Osteocyte (in vitro differentiated cells): ENCODE results near the gene RGS7. TPM values are rescaled to one million over a fixed set of nuclear protein-coding genes. Genes with fewer than 3 reads are reported as not detected.

Source experiments
- DNase-seq: peaks from one replicate; pipeline ENCODE4 v3.0.0; 2021; ENCODE audit warnings: mixed read lengths; ENCODE audit not compliant: unreplicated experiment; ENCODE audit errors: extremely low spot score
- H3K27ac Mint-ChIP-seq: one replicate; pipeline ENCODE4 v1.8.0; 2021; ENCODE audit warnings: mild to moderate bottlenecking, mixed read lengths; ENCODE audit not compliant: unreplicated experiment
- H3K27me3 Mint-ChIP-seq: one replicate; pipeline ENCODE4 v1.8.0; 2021; ENCODE audit warnings: mixed read lengths; ENCODE audit not compliant: unreplicated experiment
- H3K36me3 Mint-ChIP-seq: one replicate; pipeline ENCODE4 v1.8.0; 2021; ENCODE audit warnings: mixed read lengths; ENCODE audit not compliant: unreplicated experiment
- H3K4me1 Mint-ChIP-seq: one replicate; pipeline ENCODE4 v1.8.0; 2021; ENCODE audit warnings: mixed read lengths; ENCODE audit not compliant: unreplicated experiment
- H3K4me3 Mint-ChIP-seq: one replicate; pipeline ENCODE4 v1.8.0; 2021; ENCODE audit warnings: mild to moderate bottlenecking, moderate library complexity, mixed read lengths; ENCODE audit not compliant: unreplicated experiment
- H3K9me3 Mint-ChIP-seq: one replicate; pipeline ENCODE4 v1.8.0; 2021; ENCODE audit warnings: mixed read lengths; ENCODE audit not compliant: unreplicated experiment
- total RNA-seq: library from RNA; stranded (reverse); gene quantifications from 2 replicates; pipeline ENCODE4 v1.2.1, GENCODE V29; 2021
- TF ChIP-seq, protein P1 (sequence below): fragments of 200-600 bp; sonication (generic); IDR thresholded peaks from 2 replicates; pipeline ENCODE4 v1.5.0; 2021; ENCODE audit warnings: antibody characterized with exemption, mild to moderate bottlenecking, moderate library complexity

RGS7 gene
- total RNA-seq, 1 donor from 2014 or later = 10.9 TPM

DNA sequence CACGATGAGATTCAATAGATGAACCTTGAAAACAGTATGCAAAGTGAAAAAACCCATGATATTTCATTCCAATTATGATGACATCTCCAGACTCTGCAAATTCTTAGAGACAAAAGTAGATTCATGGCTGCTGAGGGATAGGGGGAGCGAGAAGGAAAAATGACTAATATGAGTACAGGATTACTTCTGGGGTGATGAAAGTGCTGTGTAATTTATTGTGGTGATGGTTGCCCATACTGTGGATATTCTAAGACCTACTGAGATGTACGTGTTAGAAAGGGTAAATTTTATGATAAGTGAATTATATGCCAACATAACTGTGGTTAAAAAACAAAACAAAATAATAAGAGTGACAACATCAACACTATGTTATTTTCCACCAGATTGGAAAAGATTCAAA is 18.9 kb upstream of the RGS7 start:
- Mint-ChIP-seq H3K27ac (no peak overlapping the region), H3K4me1 (no peaks in the 10 kb centered on the region), H3K4me3 (no peak overlapping the region), H3K36me3 (no peaks in the 10 kb centered on the region), H3K9me3 (no peaks in the 10 kb centered on the region), H3K27me3 (no peaks in the 10 kb centered on the region)
- TF ChIP-seq, protein P1, sequence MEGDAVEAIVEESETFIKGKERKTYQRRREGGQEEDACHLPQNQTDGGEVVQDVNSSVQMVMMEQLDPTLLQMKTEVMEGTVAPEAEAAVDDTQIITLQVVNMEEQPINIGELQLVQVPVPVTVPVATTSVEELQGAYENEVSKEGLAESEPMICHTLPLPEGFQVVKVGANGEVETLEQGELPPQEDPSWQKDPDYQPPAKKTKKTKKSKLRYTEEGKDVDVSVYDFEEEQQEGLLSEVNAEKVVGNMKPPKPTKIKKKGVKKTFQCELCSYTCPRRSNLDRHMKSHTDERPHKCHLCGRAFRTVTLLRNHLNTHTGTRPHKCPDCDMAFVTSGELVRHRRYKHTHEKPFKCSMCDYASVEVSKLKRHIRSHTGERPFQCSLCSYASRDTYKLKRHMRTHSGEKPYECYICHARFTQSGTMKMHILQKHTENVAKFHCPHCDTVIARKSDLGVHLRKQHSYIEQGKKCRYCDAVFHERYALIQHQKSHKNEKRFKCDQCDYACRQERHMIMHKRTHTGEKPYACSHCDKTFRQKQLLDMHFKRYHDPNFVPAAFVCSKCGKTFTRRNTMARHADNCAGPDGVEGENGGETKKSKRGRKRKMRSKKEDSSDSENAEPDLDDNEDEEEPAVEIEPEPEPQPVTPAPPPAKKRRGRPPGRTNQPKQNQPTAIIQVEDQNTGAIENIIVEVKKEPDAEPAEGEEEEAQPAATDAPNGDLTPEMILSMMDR = no peak
- DNase-seq = no peak

DNA sequence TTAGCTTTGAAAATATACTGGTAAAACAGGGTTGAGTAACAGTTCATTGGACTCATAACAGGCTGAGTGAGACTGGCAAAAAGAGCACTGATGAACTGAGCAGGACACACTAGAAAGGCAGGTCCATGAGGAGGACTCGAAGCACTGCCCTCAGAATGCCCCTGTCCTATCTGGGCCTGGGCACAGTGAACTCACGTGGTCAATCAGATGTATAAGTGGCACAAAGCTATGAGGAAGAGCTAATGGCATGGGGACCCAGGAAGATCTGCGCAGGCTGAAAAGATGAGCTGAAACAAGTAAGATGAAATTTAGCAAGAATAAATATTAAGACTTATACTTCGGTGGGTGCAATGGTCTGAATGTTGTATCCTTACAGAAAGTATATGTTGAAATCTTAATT is 9.2 kb upstream of the RGS7 start:
- peaks cover 7% of the 10 kb centered on the region for H3K4me1 Mint-ChIP-seq
- TF ChIP-seq, protein P1 = no peak
- H3K4me3 Mint-ChIP-seq = no peak overlapping the region
- H3K27ac Mint-ChIP-seq = no peak overlapping the region
- H3K27me3 Mint-ChIP-seq = no peaks in the 10 kb centered on the region
- no peaks in the 10 kb centered on the region for H3K9me3 Mint-ChIP-seq
- H3K36me3 Mint-ChIP-seq = no peaks in the 10 kb centered on the region
- DNase-seq = no peak

DNA sequence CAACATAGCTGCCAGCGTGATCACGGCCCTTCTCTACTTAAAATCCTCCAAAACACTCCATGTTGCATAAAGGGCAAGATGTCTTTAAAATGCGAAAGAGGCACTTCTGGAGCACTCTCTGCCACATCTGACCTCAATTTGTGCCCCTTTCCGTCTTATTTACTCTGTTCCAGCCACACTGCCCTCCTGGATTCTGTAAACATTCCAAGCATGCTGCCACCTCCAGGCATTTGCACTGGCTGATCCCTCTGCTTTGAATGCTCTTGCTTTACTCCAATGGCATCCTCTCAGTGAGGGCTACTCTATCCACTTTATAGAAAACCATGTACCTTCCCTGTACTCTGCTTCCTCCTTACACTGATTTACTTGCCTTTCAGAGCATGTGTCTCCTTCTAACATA is 5.3 kb upstream of the RGS7 start:
- TF ChIP-seq, protein P1 = no peak
- Mint-ChIP-seq H3K4me3 (no peak overlapping the region), H3K36me3 (no peaks in the 10 kb centered on the region), H3K27me3 (no peaks in the 10 kb centered on the region), H3K27ac (no peak overlapping the region), H3K4me1 (peaks cover 11% of the 10 kb centered on the region), H3K9me3 (no peaks in the 10 kb centered on the region)
- DNase-seq = no peak

DNA sequence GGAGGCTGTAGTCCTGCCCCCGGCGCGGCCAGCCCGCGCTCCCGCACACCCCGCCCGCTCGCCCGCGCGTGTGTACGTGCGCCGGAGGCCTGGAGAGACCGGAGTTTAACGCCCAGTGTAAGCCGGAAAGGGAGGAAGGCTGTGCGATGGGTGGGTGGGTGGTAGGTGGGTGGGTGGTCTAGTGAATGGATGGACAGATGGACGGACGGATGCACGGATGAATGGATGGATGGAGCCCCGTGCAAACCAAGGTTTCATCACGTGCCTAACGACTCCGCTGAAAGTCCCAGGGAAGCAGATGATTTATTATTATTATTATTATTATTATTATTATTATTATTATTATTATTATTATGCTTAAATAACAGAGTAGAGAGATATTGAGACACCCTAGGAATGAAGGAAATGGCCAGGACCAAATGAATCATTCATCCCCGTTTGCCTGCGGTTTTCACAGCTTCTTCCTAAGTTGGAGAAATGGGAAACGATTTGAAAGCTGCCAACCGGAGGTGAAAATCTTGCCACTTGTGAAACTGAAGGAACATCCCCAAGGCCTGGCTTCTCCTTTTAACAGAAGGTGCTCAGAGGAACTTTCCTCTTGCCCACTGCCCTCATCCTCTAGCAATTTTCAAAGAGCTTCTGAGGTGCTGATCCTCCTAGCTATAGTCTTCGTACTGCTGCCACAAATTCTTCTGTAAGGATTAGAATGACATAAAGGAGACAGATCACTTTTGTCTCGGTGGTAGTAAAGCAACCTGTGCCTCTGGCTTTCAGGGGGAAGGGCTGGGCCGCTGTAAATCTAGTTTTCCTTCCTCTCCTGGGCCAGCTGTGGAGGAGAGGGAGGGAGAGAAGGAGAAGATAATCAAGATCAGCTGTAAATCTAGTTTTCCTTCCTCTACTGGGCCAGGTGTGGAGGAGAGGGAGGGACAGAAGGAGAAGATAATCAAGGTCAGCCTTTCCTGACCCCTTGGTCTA is 648 bp upstream of the RGS7 start:
- no peaks in the 10 kb centered on the region for H3K36me3 Mint-ChIP-seq
- peaks cover 42% of the 10 kb centered on the region for H3K4me1 Mint-ChIP-seq
- H3K9me3 Mint-ChIP-seq = no peaks in the 10 kb centered on the region
- no peak for DNase-seq
- peak overlapping the region; percentile 44 for H3K27ac Mint-ChIP-seq
- H3K4me3 Mint-ChIP-seq = peak overlapping the region; percentile 70
- TF ChIP-seq, protein P1 = no peak
- no peaks in the 10 kb centered on the region for H3K27me3 Mint-ChIP-seq

DNA sequence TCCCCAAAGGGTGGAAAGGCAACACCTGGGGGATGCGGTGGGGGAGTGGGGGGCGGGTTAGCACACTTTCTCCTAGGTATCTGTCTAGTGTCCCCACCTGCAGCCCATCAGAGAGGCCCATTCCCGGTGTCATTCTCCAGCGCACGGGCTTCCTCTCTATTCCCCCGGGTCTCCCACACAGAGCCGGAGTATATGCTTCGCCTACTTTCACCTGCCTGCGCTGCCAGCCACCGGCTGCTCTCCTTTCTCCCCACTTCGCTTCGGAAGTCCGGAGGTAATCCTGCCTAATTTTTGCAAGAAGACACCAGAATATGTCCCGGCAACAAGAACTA is 852 bp downstream of the RGS7 start:
- TF ChIP-seq, protein P1 = no peak
- Mint-ChIP-seq H3K4me1 (peaks cover 46% of the 10 kb centered on the region), H3K27me3 (no peaks in the 10 kb centered on the region)

More for the DNA sequence above, 852 bp downstream of the RGS7 start:
- Mint-ChIP-seq H3K27ac (peak overlapping the region; percentile 80), H3K4me3 (peak overlapping the region; percentile 87), H3K9me3 (no peaks in the 10 kb centered on the region), H3K36me3 (peaks cover 1% of the 10 kb centered on the region)
- DNase-seq = no peak
